Nucleus accumbens (tissue), 56 donors: ENCODE measurements around the gene C2orf42.
"Not testable (repeated sequence)": the region's sequence is repeated elsewhere in the genome, so short reads cannot be mapped to it uniquely, and the experiment has no call there.

ENCODE experiments used
- DNase-seq, 56 donors: peaks; one replicate each; lab custom pipeline; 2025; lab: John Stamatoyannopoulos, UW

The C2orf42 gene

GRCh38 chr2:70190418-70191243, at the start of gene C2orf42:
TSS of gene C2orf42 (minus strand) at chr2:70191019. CDS start at chr2:70181985, 9,034 bp downstream.
- peak; percentile 54 to 100 (median 97) for DNase-seq

GRCh38 chr2:70240599-70240998, 49.8 kb upstream of the C2orf42 start:
- no peak for DNase-seq

GRCh38 chr2:70233926-70234325, 43.1 kb upstream of the C2orf42 start:
- no peak for DNase-seq

- no peak for DNase-seq
Observed at GRCh38 chr2:70226781-70227180, 36.0 kb upstream of the C2orf42 start.

GRCh38 chr2:70223305-70223704, 32.5 kb upstream of the C2orf42 start:
- DNase-seq, result not testable (repeated sequence)

GRCh38 chr2:70214953-70215549, 24.2 kb upstream of the C2orf42 start:
- no peak for DNase-seq

- no peak for DNase-seq
Observed at GRCh38 chr2:70214365-70214764, 23.5 kb upstream of the C2orf42 start.

GRCh38 chr2:70212298-70212932, 21.6 kb upstream of the C2orf42 start:
- no peak for DNase-seq

GRCh38 chr2:70211595-70211994, 20.8 kb upstream of the C2orf42 start:
- DNase-seq, result no peak

GRCh38 chr2:70204452-70204851, 13.6 kb upstream of the C2orf42 start:
- DNase-seq, result no peak

GRCh38 chr2:70203086-70203485, 12.3 kb upstream of the C2orf42 start:
- DNase-seq, result no peak

- no peak for DNase-seq
Observed at GRCh38 chr2:70202236-70202806, 11.5 kb upstream of the C2orf42 start.

- no peak for DNase-seq
Observed at GRCh38 chr2:70201831-70202230, 11.0 kb upstream of the C2orf42 start.

GRCh38 chr2:70201225-70201768, 10.5 kb upstream of the C2orf42 start:
- DNase-seq, result no peak

- DNase-seq, result no peak
Observed at GRCh38 chr2:70199320-70199864, 8.6 kb upstream of the C2orf42 start.

- no peak for DNase-seq
Observed at GRCh38 chr2:70192516-70192915, 1.7 kb upstream of the C2orf42 start.

GRCh38 chr2:70191244-70191735, 471 bp upstream of the C2orf42 start:
- DNase-seq, result no peak

- no peak for DNase-seq
Observed at GRCh38 chr2:70188460-70188859, 2.4 kb downstream of the C2orf42 start.

GRCh38 chr2:70187170-70187569, 3.6 kb downstream of the C2orf42 start:
- not testable (repeated sequence) for DNase-seq

GRCh38 chr2:70182689-70183088, 8.1 kb downstream of the C2orf42 start:
- DNase-seq, result no peak
